Karpas-422 (cell line): ENCODE data around the gene KCNE4. TPM values are rescaled to one million over a fixed set of nuclear protein-coding genes. Genes with fewer than 3 reads are reported as not detected.

Experiments
- DNase-seq: peaks from one replicate; pipeline ENCODE4 v3.0.0-alpha.2; 2015
- H2AFZ ChIP-seq: fragments of 200-600 bp; sonication (generic); 2 replicates; pipeline ENCODE4 v1.6.1; 2014; ENCODE audit warnings: antibody characterized with exemption, low read length, mixed read lengths
- H3K27ac ChIP-seq: fragments of 200-600 bp; sonication (generic); 2 replicates; pipeline ENCODE4 v1.5.1; 2014; ENCODE audit warnings: mild to moderate bottlenecking, low read length, moderate library complexity
- H3K27me3 ChIP-seq: fragments of 200-600 bp; sonication (generic); 2 replicates; pipeline ENCODE4 v1.6.1; 2014; ENCODE audit warnings: low read length, mixed read lengths
- H3K36me3 ChIP-seq: fragments of 200-600 bp; sonication (generic); 2 replicates; pipeline ENCODE4 v1.6.1; 2014; ENCODE audit warnings: low read length, mixed read lengths; ENCODE audit not compliant: insufficient read depth
- H3K4me1 ChIP-seq: fragments of 200-600 bp; sonication (generic); 2 replicates; pipeline ENCODE4 v1.6.1; 2014; ENCODE audit warnings: mild to moderate bottlenecking, low read length, mixed read lengths
- H3K4me2 ChIP-seq: fragments of 200-600 bp; sonication (generic); 2 replicates; pipeline ENCODE4 v1.6.1; 2014; ENCODE audit warnings: low read length, low read depth, mild to moderate bottlenecking; ENCODE audit not compliant: poor library complexity, severe bottlenecking
- H3K4me3 ChIP-seq: fragments of 200-600 bp; sonication (generic); 2 replicates; pipeline ENCODE4 v1.5.1; 2014; ENCODE audit warnings: mild to moderate bottlenecking, antibody characterized with exemption, low read length, mixed read lengths
- H3K79me2 ChIP-seq: fragments of 200-600 bp; sonication (generic); 2 replicates; pipeline ENCODE4 v1.6.1; 2014; ENCODE audit warnings: mild to moderate bottlenecking, low read length, mixed read lengths
- H3K9ac ChIP-seq: fragments of 200-600 bp; sonication (generic); 2 replicates; pipeline ENCODE4 v1.6.0; 2014; ENCODE audit warnings: low read length
- H3K9me2 ChIP-seq: fragments of 200-600 bp; sonication (generic), shearing (Covaris generic); replicated peaks from 2 replicates; pipeline ENCODE4 v1.6.0; 2014; ENCODE audit warnings: mild to moderate bottlenecking, low read length, moderate library complexity; ENCODE audit not compliant: insufficient read depth
- H3K9me3 ChIP-seq: fragments of 300-700, 200-600 bp; sonication (generic); 2 replicates; pipeline ENCODE4 v1.6.1; 2014; ENCODE audit warnings: low read length, mixed read lengths
- H4K20me1 ChIP-seq: fragments of 200-600 bp; sonication (generic); 2 replicates; pipeline ENCODE4 v1.6.1; 2014; ENCODE audit warnings: mild to moderate bottlenecking, antibody characterized with exemption, low read length, low read depth; ENCODE audit not compliant: insufficient read depth
- total RNA-seq: library from RNA; depleted of rRNA; stranded (reverse); fragments of >200 nt; shearing (Covaris generic); gene quantifications from 2 replicates; pipeline ENCODE4 v1.2.3, GENCODE V29; 2014; ENCODE audit warnings: low replicate concordance

KCNE4 gene
- total RNA-seq, 1 experiment from 2014 or later = not detected

GRCh38 chr2:223043164-223043941 lies 8.6 kb upstream of the KCNE4 start:
- DNase-seq = no peak
- Histone ChIP-seq H4K20me1 (no peaks in the 10 kb centered on the region), H3K79me2 (no peaks in the 10 kb centered on the region), H3K4me2 (no peak overlapping the region), H3K9me3 (no peaks in the 10 kb centered on the region), H3K4me1 (no peaks in the 10 kb centered on the region), H2AFZ (no peak overlapping the region), H3K4me3 (no peak overlapping the region), H3K27me3 (no peaks in the 10 kb centered on the region), H3K36me3 (no peaks in the 10 kb centered on the region), H3K27ac (no peak overlapping the region), H3K9me2 (no peaks in the 10 kb centered on the region), H3K9ac (no peak overlapping the region)

- H3K9me2 ChIP-seq = no peaks in the 10 kb centered on the region
- H3K27me3 ChIP-seq = no peaks in the 10 kb centered on the region
- no peaks in the 10 kb centered on the region for H3K4me1 ChIP-seq
- no peaks in the 10 kb centered on the region for H3K9me3 ChIP-seq
- H3K4me3 ChIP-seq = no peak overlapping the region
- no peak overlapping the region for H3K27ac ChIP-seq
- H2AFZ ChIP-seq = no peak overlapping the region
- no peaks in the 10 kb centered on the region for H3K79me2 ChIP-seq
- H3K9ac ChIP-seq = no peak overlapping the region
- no peak for DNase-seq
- H3K4me2 ChIP-seq = no peak overlapping the region
- no peaks in the 10 kb centered on the region for H4K20me1 ChIP-seq
- no peaks in the 10 kb centered on the region for H3K36me3 ChIP-seq
Measured at GRCh38 chr2:223044092-223044836, 7.7 kb upstream of the KCNE4 start.

- Histone ChIP-seq H3K36me3 (no peaks in the 10 kb centered on the region), H3K9ac (no peak overlapping the region), H4K20me1 (no peaks in the 10 kb centered on the region), H3K27ac (no peak overlapping the region), H3K9me3 (no peaks in the 10 kb centered on the region), H3K79me2 (no peaks in the 10 kb centered on the region), H3K9me2 (no peaks in the 10 kb centered on the region), H3K4me2 (no peak overlapping the region), H2AFZ (no peak overlapping the region), H3K4me1 (no peaks in the 10 kb centered on the region), H3K4me3 (no peak overlapping the region), H3K27me3 (no peaks in the 10 kb centered on the region)
- DNase-seq = no peak
Measured at GRCh38 chr2:223044916-223045700, 6.9 kb upstream of the KCNE4 start.

DNA sequence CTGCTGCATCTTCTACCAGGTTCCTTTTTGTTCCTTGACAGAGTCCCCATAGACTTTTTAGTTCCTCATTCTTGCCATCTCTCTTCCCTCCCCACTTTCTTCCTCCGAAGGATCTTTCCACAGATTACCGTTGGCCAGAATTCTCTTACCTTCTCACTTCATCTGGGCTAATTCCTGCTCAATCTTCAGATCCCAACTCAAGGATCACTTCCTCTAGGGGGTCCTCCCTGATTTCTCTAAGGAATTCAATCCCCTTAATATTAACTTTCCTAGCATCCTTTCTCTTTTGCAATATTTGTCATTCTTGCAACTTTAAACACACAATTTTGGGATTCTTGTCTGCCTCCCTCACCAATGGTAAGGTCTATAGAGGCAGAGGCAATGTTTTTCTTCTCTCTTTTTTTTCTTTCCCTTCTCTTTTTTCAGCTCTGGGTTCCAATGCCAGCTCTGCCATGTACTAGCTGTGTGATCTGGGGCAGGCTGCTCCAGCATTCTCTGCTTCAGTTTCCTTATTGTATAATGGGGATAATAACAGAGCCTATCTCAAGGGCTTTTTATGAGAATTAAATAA lies 5.4 kb upstream of the KCNE4 start:
- no peak overlapping the region for H3K27ac ChIP-seq

DNA sequence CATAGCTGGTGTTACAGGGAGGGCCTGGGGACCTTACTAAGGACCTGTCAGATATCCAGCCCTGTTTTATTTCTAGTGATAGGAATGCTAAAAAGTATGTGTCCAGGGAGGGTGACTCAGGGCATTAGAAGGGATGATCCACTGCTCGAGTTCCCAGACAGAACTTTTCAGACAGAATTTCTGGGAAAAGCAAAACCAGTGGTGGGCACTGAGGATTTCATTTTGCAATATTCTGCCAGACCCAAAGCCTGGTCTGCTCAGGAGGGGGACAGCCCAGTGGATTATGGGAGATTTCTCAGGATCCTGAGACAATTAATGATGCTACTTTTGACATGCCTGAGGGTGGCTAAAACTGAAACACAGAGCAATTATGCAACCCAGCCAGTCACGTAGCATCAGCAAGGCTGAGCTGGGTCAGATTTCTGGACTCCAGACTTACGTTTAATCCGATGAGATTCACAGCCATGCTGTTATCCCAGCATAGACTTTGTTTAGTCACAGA lies 4.7 kb upstream of the KCNE4 start:
- no peaks in the 10 kb centered on the region for H3K9me3 ChIP-seq
- DNase-seq = no peak
- no peak overlapping the region for H3K4me3 ChIP-seq
- H4K20me1 ChIP-seq = no peaks in the 10 kb centered on the region
- no peak overlapping the region for H3K27ac ChIP-seq
- H2AFZ ChIP-seq = no peak overlapping the region
- no peak overlapping the region for H3K4me2 ChIP-seq
- H3K36me3 ChIP-seq = no peaks in the 10 kb centered on the region
- no peaks in the 10 kb centered on the region for H3K9me2 ChIP-seq
- no peaks in the 10 kb centered on the region for H3K79me2 ChIP-seq
- no peak overlapping the region for H3K9ac ChIP-seq
- no peaks in the 10 kb centered on the region for H3K27me3 ChIP-seq
- H3K4me1 ChIP-seq = no peaks in the 10 kb centered on the region

More for the DNA sequence above, 5.4 kb upstream of the KCNE4 start:
- no peaks in the 10 kb centered on the region for H3K4me1 ChIP-seq
- no peak overlapping the region for H3K4me3 ChIP-seq
- no peaks in the 10 kb centered on the region for H3K27me3 ChIP-seq
- no peaks in the 10 kb centered on the region for H3K36me3 ChIP-seq
- no peak overlapping the region for H3K9ac ChIP-seq
- H2AFZ ChIP-seq = no peak overlapping the region
- DNase-seq = no peak
- no peak overlapping the region for H3K4me2 ChIP-seq
- H3K9me3 ChIP-seq = no peaks in the 10 kb centered on the region
- H4K20me1 ChIP-seq = no peaks in the 10 kb centered on the region
- H3K79me2 ChIP-seq = no peaks in the 10 kb centered on the region
- no peaks in the 10 kb centered on the region for H3K9me2 ChIP-seq

- Histone ChIP-seq H3K4me2 (no peak overlapping the region), H3K9ac (no peak overlapping the region), H3K27ac (no peak overlapping the region), H4K20me1 (no peaks in the 10 kb centered on the region), H3K27me3 (no peaks in the 10 kb centered on the region), H3K36me3 (no peaks in the 10 kb centered on the region), H3K4me1 (no peaks in the 10 kb centered on the region), H3K79me2 (no peaks in the 10 kb centered on the region), H3K9me2 (no peaks in the 10 kb centered on the region), H3K4me3 (no peak overlapping the region), H3K9me3 (no peaks in the 10 kb centered on the region), H2AFZ (no peak overlapping the region)
- no peak for DNase-seq
Measured at GRCh38 chr2:223048519-223048918, 3.5 kb upstream of the KCNE4 start.

- Histone ChIP-seq H3K4me3 (no peak overlapping the region), H4K20me1 (no peaks in the 10 kb centered on the region), H3K9me3 (no peaks in the 10 kb centered on the region), H3K27ac (no peak overlapping the region), H3K79me2 (no peaks in the 10 kb centered on the region), H3K36me3 (no peaks in the 10 kb centered on the region), H3K9me2 (no peaks in the 10 kb centered on the region), H3K9ac (no peak overlapping the region), H3K4me1 (no peaks in the 10 kb centered on the region), H3K27me3 (no peaks in the 10 kb centered on the region), H2AFZ (no peak overlapping the region), H3K4me2 (no peak overlapping the region)
- DNase-seq = no peak
Measured at GRCh38 chr2:223049356-223049755, 2.6 kb upstream of the KCNE4 start.
